HG03354 (cell line): Measurements from ENCODE around the gene TAC3.

Experiments
- ATAC-seq: cut with Tn5 transposase; IDR thresholded peaks from one replicate; pipeline ENCODE4 v1.9.1; 2021; ENCODE audit warnings: mild to moderate bottlenecking; ENCODE audit not compliant: unreplicated experiment, poor library complexity, severe bottlenecking

Gene TAC3

DNA sequence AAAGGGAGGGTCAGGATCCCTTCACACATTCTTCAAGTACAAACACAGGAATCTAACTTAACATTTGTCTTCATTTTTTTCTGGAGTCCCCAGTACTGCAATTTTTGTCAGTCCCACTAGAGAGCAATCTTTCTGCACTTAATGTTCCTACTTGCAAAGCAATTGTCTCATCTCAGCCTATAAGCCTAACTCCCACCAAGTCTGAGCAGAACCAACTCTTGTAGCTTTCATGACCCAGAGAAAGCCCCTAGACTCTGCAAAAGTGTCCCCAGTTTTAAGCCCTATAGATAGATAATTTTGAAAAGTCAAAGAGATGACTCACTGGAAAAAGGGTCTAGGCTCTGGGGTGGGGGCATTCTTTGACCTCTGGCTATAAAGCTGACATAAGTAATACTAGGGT is 8.2 kb downstream of the TAC3 start:
- no peak for ATAC-seq

DNA sequence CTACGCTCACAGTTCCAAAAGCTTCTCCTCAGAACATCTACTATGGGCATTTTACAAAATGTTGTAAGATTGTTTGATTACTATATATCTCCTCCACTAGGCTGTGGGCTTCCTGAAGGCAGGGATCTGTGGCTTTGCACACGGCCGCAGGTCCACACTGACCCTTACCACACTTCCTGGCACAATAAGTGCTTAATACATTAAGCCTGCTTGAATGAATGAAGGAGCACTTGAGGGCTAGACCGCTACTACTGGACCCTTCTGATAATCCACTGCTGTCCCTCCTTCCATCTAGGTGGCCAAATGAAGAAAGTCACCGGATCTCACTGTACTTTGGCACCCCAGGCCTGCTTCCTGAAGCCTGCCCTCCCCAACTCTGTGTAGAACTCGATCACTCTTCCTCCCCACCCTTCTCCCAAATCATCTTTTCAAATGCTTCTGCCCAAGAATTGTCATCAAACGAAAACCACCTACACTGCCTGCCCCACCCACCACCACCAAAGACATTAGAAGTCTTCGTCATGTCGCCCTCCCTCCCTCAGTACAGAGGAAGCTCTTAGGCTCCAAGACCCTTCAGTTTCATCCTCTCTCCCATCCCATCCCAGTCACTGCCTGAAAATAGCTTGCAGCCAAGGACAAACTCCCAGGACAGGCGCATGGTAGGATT is 9.4 kb downstream of the TAC3 start:
- ATAC-seq: no peak

DNA sequence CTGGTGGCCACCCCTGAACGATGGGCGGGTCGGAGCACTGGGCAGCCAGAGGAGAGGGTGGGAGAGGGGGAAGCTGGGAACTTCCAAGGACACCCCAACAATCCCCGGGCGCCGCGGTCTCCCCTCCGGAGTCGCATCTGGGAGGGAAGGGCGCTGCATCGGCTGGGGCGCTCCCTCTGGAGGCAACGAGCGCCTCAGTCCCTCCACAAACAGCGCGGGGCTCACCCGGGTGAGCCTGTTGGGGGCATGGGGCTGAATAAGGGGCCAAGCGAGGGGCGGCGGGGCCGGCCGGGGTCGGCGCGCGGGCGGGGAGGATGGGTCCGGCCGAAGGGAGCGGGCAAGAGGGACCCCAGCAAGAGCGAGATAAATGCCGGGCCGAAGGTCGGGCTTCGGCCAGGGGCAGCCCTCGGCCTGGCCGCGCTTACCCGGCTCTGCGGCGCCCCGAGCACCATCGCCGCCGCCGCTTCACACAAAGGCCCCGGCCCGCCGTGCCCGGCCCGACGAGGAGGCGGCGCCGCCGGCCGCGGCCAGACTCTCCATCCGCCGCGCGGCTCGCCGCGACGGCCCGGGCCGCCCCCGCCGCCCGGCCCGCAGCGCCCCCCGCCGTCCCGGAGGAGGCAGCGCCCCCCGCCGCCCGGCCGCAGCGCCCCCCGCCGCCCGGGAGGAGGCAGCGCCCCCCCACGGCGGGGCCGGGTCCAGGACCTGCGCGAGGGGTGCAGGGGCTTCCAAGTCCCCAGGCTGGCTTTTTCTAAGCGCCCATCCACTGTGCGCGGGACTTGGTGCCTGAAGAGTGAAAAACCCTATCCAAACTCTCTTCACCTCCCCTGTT is 10.1 kb downstream of the TAC3 start, which contains the start of gene ZBTB39:
ZBTB39 (minus strand) TSS at position 567 of the 829 bp plus-strand sequence. CDS start 1,629 bp downstream, outside the sequence.
- ATAC-seq: peak; percentile 75

DNA sequence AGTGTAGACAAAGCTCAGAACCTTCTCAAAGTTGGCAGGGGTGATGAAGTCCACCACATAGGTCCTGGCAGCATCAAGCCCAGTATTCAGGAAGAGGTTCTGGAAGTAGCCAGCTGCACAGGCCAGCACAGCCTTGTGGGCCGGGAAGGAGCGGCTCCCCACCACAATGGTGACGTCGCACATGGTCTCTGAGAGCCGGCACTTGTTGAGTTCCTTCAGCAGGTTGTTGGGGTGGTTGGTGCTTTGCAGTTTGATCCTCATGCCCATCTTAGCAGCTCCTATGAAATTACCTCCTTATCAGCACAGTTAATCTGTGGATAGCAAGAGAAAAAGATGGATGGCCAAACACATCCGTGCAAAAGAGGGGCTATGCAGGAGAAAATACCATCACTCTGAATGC is 11.7 kb downstream of the TAC3 start:
- ATAC-seq: no peak

DNA sequence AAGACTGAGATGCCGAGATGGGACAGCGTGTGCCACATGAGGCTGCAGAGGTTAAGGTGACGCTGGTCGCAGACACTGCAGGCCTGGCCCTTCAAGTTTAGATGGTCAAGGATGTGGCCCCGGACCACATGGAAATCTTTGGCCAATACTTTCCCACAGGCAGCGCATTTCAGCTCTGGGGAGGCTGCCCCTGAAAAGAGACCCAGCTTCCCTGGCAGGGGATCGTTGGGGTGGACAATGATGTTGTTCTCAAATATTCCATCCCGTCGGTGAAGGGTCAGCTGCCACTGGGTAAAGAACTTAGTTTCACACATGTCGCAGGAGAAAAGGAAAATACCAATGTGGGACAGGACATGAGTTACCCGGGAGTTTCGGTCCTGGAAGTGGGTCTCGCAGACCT is 12.9 kb downstream of the TAC3 start:
- ATAC-seq: no peak

DNA sequence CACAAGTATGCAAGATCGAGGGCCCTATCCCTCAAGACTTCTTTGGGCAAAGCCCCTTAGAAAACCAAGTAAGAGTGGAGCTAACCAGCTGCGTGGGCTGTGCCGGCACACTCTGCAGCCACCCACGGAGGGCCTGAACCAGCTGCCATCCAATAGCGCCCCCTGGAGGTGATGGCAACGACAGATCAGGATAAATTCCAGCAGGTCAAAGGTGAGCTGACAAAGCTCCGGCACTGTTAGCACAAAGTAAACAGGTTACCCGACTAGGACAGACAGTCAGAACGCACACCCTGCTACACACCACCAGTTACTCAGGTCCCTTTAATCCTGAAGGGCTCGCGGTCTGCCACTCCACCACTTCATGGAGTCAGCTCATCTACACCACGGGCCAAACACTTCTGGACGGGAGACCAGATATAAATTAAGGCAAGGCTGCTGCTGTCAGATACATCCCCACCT is 14.9 kb downstream of the TAC3 start:
- ATAC-seq: peak; percentile 33

DNA sequence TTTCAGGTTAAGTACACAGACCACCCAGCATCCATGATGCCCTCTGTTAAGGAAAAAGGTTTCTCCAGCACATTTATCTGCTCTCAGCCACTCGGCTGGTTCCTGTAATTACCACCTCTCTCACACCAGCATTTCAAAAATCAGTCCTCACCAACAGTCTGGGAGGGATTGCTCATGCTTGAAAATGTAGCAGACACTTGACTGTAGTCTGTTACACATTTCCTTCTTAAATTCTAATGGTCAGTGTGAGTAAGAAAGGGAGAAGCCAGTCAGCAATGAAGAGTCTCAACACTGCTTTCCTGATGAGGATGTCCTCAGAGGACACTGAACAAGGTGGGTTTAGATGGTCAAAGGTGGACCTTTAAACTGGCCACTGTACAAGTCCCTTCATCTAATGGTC is 15.9 kb downstream of the TAC3 start:
- ATAC-seq: no peak

DNA sequence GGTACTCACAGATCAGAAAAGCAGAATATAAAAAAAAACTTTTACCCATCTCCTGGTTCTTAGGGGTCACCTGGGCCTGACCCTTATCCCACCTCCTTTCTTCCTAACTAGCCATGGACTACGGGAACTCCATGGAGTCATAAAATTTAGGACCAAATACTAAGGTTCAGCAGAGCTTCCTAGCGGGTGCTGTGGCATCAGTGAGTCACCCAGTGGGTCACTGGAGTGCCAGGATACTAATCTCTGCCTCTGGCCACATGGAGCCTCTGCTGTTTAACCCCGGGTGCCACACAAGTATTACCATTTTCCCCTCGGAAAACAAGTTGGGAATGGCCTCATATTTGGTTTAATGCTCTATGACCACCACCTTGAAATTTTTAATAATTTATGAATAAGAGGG is 16.9 kb downstream of the TAC3 start:
- no peak for ATAC-seq

DNA sequence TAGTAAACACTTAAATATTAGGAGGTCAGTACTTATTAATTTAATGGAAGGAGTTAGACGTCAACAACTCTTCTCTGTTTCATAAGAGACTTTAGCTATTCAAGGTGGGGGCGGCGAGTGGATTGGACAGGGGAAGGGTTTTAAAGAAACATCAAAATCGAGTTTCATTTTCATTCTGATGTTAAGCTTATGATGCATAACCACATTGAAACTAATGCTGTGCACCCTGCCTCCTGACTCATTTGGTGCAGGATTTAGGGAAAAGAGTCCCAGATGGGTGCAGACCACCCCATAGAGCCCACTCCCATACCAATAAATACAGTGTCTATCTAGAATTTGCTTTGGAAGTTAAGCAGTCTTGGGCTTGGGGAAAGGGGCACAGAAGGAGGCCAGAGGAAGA is 17.3 kb downstream of the TAC3 start:
- peak; percentile 87 for ATAC-seq

DNA sequence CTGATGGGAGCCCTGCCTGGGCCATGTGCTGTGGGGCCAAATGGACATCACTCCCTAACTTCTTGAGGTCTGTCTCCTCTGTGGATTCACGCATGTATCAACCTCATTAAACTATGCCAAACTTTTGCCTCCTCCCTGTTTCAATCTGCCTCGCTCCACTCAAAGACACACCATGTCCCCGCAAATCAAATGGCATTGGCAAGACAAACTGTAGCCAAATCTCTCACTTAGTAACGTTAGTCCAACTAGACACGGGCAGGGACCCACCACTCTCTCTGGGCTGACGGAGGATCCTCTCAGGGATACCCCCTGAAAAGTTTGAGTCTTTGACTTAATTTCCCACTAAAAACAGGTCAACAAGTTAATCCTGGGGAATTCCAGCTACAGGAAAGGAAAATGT is 18.0 kb downstream of the TAC3 start:
- ATAC-seq: no peak

DNA sequence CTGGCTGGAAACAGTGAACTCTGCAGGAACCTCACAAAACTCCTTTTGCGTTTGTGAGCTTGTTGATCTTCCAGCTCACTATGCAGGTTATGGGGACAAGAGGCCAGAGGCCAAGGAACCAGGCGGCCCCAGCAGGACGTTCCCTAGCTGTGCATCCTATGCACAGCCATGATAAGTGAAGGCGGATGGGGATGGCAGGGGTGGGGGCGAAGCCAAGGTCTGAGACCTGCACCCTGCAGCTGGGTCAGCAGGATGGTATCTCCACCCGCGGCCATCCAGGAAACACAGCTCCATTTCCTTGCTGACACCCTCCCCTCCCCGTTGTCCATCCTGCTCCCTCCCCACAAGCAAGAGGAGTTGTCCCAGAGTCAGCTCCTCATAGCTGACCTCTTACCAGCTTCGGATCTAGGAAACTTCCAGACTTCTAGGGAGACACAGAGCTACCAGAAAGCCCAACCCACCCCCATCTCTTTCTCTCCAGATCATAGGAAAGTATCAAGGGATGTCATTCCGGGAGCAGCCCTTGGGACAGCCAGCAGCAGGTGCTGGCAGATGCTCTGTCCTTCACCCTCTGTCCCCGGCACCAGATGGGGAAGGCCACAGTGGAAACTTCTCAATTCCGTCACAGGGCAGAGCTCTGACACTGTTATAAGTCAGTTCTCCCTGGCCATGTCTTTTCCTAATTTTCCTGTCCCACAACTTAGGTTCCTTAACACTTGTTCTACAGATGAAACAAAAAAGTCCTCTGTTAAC is 19.4 kb downstream of the TAC3 start:
- no peak for ATAC-seq

DNA sequence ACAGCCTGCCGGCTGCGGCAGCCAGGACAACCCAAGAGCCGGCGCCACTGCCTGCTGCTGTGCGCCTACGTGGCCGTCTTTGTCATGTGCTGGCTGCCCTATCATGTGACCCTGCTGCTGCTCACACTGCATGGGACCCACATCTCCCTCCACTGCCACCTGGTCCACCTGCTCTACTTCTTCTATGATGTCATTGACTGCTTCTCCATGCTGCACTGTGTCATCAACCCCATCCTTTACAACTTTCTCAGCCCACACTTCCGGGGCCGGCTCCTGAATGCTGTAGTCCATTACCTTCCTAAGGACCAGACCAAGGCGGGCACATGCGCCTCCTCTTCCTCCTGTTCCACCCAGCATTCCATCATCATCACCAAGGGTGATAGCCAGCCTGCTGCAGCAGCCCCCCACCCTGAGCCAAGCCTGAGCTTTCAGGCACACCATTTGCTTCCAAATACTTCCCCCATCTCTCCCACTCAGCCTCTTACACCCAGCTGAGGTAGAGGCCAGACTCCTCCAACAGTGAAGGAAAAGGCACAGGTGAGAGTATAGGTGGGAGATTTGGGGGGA is 20.3 kb downstream of the TAC3 start:
- ATAC-seq: no peak

DNA sequence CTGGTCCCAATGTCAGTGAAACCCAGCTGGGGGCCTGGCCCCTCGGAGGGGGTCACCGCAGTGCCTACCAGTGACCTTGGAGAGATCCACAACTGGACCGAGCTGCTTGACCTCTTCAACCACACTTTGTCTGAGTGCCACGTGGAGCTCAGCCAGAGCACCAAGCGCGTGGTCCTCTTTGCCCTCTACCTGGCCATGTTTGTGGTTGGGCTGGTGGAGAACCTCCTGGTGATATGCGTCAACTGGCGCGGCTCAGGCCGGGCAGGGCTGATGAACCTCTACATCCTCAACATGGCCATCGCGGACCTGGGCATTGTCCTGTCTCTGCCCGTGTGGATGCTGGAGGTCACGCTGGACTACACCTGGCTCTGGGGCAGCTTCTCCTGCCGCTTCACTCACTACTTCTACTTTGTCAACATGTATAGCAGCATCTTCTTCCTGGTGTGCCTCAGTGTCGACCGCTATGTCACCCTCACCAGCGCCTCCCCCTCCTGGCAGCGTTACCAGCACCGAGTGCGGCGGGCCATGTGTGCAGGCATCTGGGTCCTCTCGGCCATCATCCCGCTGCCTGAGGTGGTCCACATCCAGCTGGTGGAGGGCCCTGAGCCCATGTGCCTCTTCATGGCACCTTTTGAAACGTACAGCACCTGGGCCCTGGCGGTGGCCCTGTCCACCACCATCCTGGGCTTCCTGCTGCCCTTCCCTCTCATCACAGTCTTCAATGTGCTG is 21.0 kb downstream of the TAC3 start:
- ATAC-seq: no peak

DNA sequence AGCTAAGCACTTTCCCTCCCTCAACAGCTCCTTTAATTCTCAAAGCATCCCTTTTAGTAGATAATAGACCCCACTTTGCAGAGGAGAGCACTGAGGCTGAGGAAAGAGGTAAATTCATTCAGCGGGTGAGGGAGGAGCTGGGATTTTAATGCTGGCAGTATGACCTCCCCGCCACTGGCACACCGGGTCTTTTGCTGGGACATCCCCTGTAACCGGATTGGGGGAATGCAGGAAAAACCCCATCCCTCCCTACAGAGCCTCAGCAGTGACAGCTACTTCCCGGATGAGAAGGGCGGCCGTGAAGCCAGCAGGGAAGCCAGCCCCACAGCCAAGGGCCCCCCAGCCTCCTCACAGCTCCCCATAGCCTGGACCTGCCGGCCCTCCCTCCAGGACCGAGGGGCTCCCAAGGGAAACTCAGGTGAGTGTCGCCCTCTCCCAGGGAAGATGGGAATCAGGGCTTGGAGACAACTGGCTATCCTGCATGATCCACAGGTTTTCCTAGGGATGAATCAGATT is 22.0 kb downstream of the TAC3 start:
- no peak for ATAC-seq

DNA sequence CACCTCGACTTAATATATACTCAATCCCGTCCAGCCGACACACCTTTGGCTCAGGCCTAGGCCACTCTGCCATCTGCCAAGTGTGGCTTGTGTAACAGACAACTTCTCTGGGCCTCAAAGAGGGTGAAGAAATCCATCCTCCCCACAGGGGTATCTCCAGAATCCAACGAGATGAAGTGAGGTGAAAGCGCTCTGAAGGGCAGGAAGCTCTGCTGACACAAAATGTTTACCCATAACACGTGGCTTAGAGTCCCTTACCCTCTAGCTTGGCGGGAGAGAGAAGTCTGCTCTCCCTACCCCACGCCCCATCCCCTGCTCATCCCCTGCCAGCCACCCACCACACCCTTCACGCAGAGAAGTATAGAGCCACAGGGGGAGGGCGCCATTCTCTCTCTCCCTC is 23.0 kb downstream of the TAC3 start:
- no peak for ATAC-seq

DNA sequence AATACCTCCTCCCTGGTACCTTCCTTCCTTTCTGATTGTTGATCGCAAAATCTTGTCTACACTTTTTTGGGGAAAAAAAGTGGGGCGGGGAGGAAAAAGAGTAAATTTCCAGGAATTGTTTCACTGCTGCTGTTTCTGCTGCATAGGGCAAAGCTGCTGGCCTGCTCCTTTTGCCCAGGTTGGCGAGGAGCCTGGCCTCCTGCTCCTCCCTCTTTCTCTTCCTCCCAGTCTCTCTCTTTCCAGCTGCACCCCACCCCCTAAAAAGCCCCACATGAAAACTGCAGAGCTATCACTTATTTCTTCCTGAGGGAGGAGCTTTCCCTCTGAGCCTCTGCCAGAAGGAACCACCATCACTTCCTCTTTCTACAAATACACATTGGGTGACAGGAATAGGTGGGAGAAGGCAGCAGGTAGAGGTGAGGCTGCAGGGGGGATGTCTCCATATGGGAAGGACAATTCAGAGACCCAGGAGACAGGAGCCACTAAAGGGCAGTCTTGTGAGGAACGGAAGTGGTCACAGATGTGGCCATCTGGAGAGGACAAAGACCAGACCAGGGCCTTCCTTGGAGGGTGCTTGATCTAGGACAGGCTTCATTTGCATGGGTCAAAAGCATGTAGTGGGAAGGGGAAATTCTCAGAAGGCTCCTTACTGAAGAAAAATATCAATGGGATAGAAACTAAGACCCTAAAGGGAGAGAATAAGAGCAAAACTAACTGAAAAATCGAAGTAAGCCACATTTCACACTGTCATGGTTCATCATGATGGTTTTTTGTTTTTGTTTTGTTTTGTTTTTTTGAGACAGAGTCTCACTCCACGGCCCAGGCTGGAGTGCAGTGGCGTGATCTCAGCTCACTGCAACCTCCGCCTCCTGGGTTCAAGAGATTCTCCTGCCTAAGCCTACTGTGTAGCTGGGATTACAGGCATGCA is 24.7 kb downstream of the TAC3 start:
- no peak for ATAC-seq

DNA sequence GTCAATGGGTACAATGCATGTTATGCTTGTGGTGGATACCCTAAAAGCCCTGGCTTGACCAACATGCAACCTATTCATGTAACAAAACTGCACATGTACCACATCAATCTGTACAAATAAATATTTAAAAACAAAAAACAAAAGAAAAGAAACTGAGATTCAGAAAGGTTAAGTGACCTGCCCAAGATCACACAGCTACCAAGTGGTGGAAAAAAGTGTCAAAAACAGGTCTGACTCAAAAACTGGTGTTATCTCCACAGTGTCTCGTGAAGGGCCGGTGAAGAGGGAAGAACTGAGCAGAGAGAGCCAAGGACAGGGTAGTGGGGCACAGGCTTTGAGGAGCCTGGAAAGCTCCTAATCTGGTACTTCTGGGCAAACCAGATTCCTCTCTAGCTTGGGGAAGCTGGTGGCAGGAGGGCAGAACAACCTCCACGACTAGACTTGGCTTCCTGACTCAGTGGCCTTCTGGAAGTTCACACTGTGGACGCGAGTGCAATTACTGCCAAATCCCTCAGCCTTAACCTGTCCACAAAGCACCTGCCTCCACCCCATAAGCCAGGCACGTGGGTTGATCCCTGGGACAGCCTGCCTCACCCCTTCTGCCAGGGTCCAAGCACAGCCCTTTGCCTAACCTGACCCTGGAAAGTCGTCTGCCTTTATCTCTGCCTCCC is 25.5 kb downstream of the TAC3 start:
- ATAC-seq: no peak
